ENCODE results near the gene ATF3. TPM values are rescaled to one million over a fixed set of nuclear protein-coding genes. Genes with fewer than 3 reads are reported as not detected.

The ATF3 gene
- total and polyA plus RNA-seq, 2 experiments from 2014 or later: 5.4 to 9.9 TPM

GRCh38 chr1:212622467-212622866, 13.9 kb downstream of the ATF3 start:
- Histone ChIP-seq H3K27me3 (no peaks in the 10 kb centered on the region), H3K4me1 (ENCODE audit: low read depth) (no peaks in the 10 kb centered on the region)
- no peak for DNase-seq (ENCODE audit: low read depth in 1 of 2, low spot score in 1 of 2)

GRCh38 chr1:212622906-212623305, 14.3 kb downstream of the ATF3 start:
- DNase-seq (ENCODE audit: low read depth in 1 of 2, low spot score in 1 of 2): no peak
- no peak for TF ChIP-seq CTCF (IDR thresholded peaks at IDR 0.05; ENCODE audit: low read depth, low read length)
- no peak overlapping the region for H3K4me3 ChIP-seq
- no peak overlapping the region for H3K27ac ChIP-seq
- no peaks in the 10 kb centered on the region for H3K27me3 ChIP-seq
- no peaks in the 10 kb centered on the region for H3K9me3 ChIP-seq (ENCODE audit: low read depth)
- peaks cover 3% of the 10 kb centered on the region for H3K36me3 ChIP-seq
- no peaks in the 10 kb centered on the region for H3K4me1 ChIP-seq (ENCODE audit: low read depth)

More at GRCh38 chr1:212622467-212622866, 13.9 kb downstream of the ATF3 start:
- Histone ChIP-seq H3K36me3 (peaks cover 3% of the 10 kb centered on the region), H3K4me3 (no peak overlapping the region), H3K27ac (no peak overlapping the region), H3K9me3 (ENCODE audit: low read depth) (no peaks in the 10 kb centered on the region)
- TF ChIP-seq CTCF (IDR thresholded peaks at IDR 0.05; ENCODE audit: low read depth, low read length): no peak

GRCh38 chr1:212623603-212624002, 15.0 kb downstream of the ATF3 start:
- H3K36me3 ChIP-seq: no peaks in the 10 kb centered on the region
- DNase-seq (ENCODE audit: low read depth in 1 of 2, low spot score in 1 of 2): no peak
- peaks cover 4% of the 10 kb centered on the region for H3K4me1 ChIP-seq (ENCODE audit: low read depth)
- TF ChIP-seq CTCF (IDR thresholded peaks at IDR 0.05; ENCODE audit: low read depth, low read length): no peak
- no peaks in the 10 kb centered on the region for H3K27me3 ChIP-seq
- no peak overlapping the region for H3K27ac ChIP-seq
- no peak overlapping the region for H3K4me3 ChIP-seq
- no peaks in the 10 kb centered on the region for H3K9me3 ChIP-seq (ENCODE audit: low read depth)

GRCh38 chr1:212624976-212625501, 16.5 kb downstream of the ATF3 start:
- Histone ChIP-seq H3K27ac (no peak overlapping the region), H3K9me3 (ENCODE audit: low read depth) (no peaks in the 10 kb centered on the region), H3K4me3 (no peak overlapping the region), H3K36me3 (no peaks in the 10 kb centered on the region), H3K27me3 (no peaks in the 10 kb centered on the region), H3K4me1 (ENCODE audit: low read depth) (peaks cover 4% of the 10 kb centered on the region)
- no peak for DNase-seq (ENCODE audit: low read depth in 1 of 2, low spot score in 1 of 2)
- TF ChIP-seq CTCF (IDR thresholded peaks at IDR 0.05; ENCODE audit: low read depth, low read length): no peak

- Histone ChIP-seq H3K27me3 (no peaks in the 10 kb centered on the region), H3K4me3 (no peak overlapping the region), H3K27ac (no peak overlapping the region), H3K9me3 (ENCODE audit: low read depth) (no peaks in the 10 kb centered on the region), H3K4me1 (ENCODE audit: low read depth) (peaks cover 4% of the 10 kb centered on the region), H3K36me3 (no peaks in the 10 kb centered on the region)
- DNase-seq (ENCODE audit: low read depth in 1 of 2, low spot score in 1 of 2): no peak
- no peak for TF ChIP-seq CTCF (IDR thresholded peaks at IDR 0.05; ENCODE audit: low read depth, low read length)
Observed at GRCh38 chr1:212625781-212626450, 17.4 kb downstream of the ATF3 start.
